ENCODE results near the gene AFAP1L1.

The AFAP1L1 gene

GRCh38 chr5:149358294-149358651, 86.6 kb downstream of the AFAP1L1 start:
- H3K9ac ChIP-seq (ENCODE audit: low read length): peak overlapping the region; percentile 94
- H3K4me2 ChIP-seq (ENCODE audit: low read depth, low read length): peak overlapping the region; percentile 87
- no peaks in the 10 kb centered on the region for H3K9me2 ChIP-seq (replicated peaks; ENCODE audit: insufficient read depth, low read length)
- peak overlapping the region; percentile 56 for H2AFZ ChIP-seq (ENCODE audit: low read length)
- no peaks in the 10 kb centered on the region; the same call in 1 of the 2 replicates for H3K36me3 ChIP-seq (replicated peaks; ENCODE audit: insufficient read depth, low read length)
- H3K79me2 ChIP-seq (ENCODE audit: low read length): peaks cover 50% of the 10 kb centered on the region
- peak overlapping the region; percentile 61; the same call in 1 of the 2 replicates for H3K27ac ChIP-seq (ENCODE audit: low read length)
- no peaks in the 10 kb centered on the region for H3K27me3 ChIP-seq (replicated peaks; ENCODE audit: insufficient read depth, low read length)
- H3K4me3 ChIP-seq (ENCODE audit: low read length): peak overlapping the region; percentile 89
- no peaks in the 10 kb centered on the region for H3K9me3 ChIP-seq (replicated peaks; ENCODE audit: insufficient read depth, low read length)
- peak; percentile 36 for DNase-seq
- H3K4me1 ChIP-seq (ENCODE audit: low read length): peaks cover 67% of the 10 kb centered on the region
- no peaks in the 10 kb centered on the region for H4K20me1 ChIP-seq (ENCODE audit: insufficient read depth, low read length)
- TF ChIP-seq CTCF (IDR thresholded peaks at IDR 0.05; ENCODE audit: low read length) (no peak), EZH2 (optimal IDR thresholded peaks at IDR 0.05; ENCODE audit: low read depth, low read length) (no peak)
- H3F3A ChIP-seq (ENCODE audit: insufficient read depth, low read length): peaks cover 55% of the 10 kb centered on the region

- Histone ChIP-seq H3K36me3 (replicated peaks; ENCODE audit: insufficient read depth, low read length) (no peaks in the 10 kb centered on the region; the same call in 1 of the 2 replicates), H3K4me3 (ENCODE audit: low read length) (peak overlapping the region; percentile 89), H3K9me3 (replicated peaks; ENCODE audit: insufficient read depth, low read length) (no peaks in the 10 kb centered on the region), H2AFZ (ENCODE audit: low read length) (no peak overlapping the region), H3K9me2 (replicated peaks; ENCODE audit: insufficient read depth, low read length) (no peaks in the 10 kb centered on the region), H3F3A (ENCODE audit: insufficient read depth, low read length) (peaks cover 48% of the 10 kb centered on the region), H3K27me3 (replicated peaks; ENCODE audit: insufficient read depth, low read length) (no peaks in the 10 kb centered on the region), H3K4me1 (ENCODE audit: low read length) (peaks cover 61% of the 10 kb centered on the region), H3K79me2 (ENCODE audit: low read length) (peaks cover 43% of the 10 kb centered on the region), H4K20me1 (ENCODE audit: insufficient read depth, low read length) (no peaks in the 10 kb centered on the region), H3K9ac (ENCODE audit: low read length) (peak overlapping the region; percentile 94; the same call in 1 of the 2 replicates), H3K27ac (ENCODE audit: low read length) (no peak overlapping the region), H3K4me2 (ENCODE audit: low read depth, low read length) (peak overlapping the region; percentile 87)
- TF ChIP-seq EZH2 (optimal IDR thresholded peaks at IDR 0.05; ENCODE audit: low read depth, low read length) (no peak), CTCF (IDR thresholded peaks at IDR 0.05; ENCODE audit: low read length) (no peak), EZH2phosphoT487 (IDR thresholded peaks at IDR 0.05; ENCODE audit: low read length) (no peak)
- DNase-seq: peak; percentile 5
Observed at GRCh38 chr5:149358868-149359495, 87.3 kb downstream of the AFAP1L1 start.

GRCh38 chr5:149360272-149360671, 88.6 kb downstream of the AFAP1L1 start:
- no peak overlapping the region for H3K27ac ChIP-seq (ENCODE audit: low read length)
- H3K9me3 ChIP-seq (replicated peaks; ENCODE audit: insufficient read depth, low read length): no peaks in the 10 kb centered on the region
- H3F3A ChIP-seq (ENCODE audit: insufficient read depth, low read length): peaks cover 38% of the 10 kb centered on the region
- no peaks in the 10 kb centered on the region for H4K20me1 ChIP-seq (ENCODE audit: insufficient read depth, low read length)
- no peaks in the 10 kb centered on the region for H3K9me2 ChIP-seq (replicated peaks; ENCODE audit: insufficient read depth, low read length)
- H2AFZ ChIP-seq (ENCODE audit: low read length): no peak overlapping the region
- peaks cover 55% of the 10 kb centered on the region for H3K4me1 ChIP-seq (ENCODE audit: low read length)
- H3K9ac ChIP-seq (ENCODE audit: low read length): no peak overlapping the region
- no peak overlapping the region for H3K4me2 ChIP-seq (ENCODE audit: low read depth, low read length)
- peak; percentile 4 for DNase-seq
- peaks cover 30% of the 10 kb centered on the region for H3K79me2 ChIP-seq (ENCODE audit: low read length)
- TF ChIP-seq EZH2 (optimal IDR thresholded peaks at IDR 0.05; ENCODE audit: low read depth, low read length): no peak
- no peak for TF ChIP-seq CTCF (IDR thresholded peaks at IDR 0.05; ENCODE audit: low read length)
- no peaks in the 10 kb centered on the region; the same call in 1 of the 2 replicates for H3K36me3 ChIP-seq (replicated peaks; ENCODE audit: insufficient read depth, low read length)
- no peaks in the 10 kb centered on the region for H3K27me3 ChIP-seq (replicated peaks; ENCODE audit: insufficient read depth, low read length)
- no peak overlapping the region for H3K4me3 ChIP-seq (ENCODE audit: low read length)
